Activated T-cell treated with anti-CD3 and anti-CD28 coated beads, Interleukin-2, amount 50 U/mL, for 1 hour (primary cell): ENCODE results near the gene NDUFV2.
"Not testable (repeated sequence)": the region's sequence is repeated elsewhere in the genome, so short reads cannot be mapped to it uniquely, and the experiment has no call there.

Experiments
- DNase-seq: peaks from one replicate; pipeline ENCODE4 v3.0.0-alpha.2; 2020

NDUFV2 gene

GRCh38 chr18:9091066-9091476 lies 11.4 kb upstream of the NDUFV2 start:
- DNase-seq, result peak; percentile 45

DNA sequence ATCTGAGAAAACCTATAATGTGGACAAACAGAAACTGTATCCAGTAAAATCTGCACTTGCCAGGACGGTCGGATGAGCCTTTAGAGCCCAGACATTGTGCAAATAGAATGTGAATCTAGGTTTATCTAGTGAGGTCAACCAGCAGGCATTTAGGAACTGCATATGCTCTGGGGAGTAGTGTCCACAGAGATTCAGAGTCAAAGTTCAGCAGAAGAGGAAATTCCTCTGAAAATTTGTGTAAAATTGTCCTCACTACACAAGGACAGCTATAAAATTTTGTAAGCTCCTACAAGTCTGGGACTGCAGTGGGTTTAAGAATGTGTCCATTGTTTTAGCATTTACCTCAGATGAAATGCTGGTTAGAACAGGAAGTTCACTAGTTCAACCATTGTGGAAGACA lies 9.8 kb upstream of the NDUFV2 start:
- DNase-seq, result no peak

- not testable (repeated sequence) for DNase-seq
Observed at GRCh38 chr18:9093109-9093508, 9.4 kb upstream of the NDUFV2 start.

DNA sequence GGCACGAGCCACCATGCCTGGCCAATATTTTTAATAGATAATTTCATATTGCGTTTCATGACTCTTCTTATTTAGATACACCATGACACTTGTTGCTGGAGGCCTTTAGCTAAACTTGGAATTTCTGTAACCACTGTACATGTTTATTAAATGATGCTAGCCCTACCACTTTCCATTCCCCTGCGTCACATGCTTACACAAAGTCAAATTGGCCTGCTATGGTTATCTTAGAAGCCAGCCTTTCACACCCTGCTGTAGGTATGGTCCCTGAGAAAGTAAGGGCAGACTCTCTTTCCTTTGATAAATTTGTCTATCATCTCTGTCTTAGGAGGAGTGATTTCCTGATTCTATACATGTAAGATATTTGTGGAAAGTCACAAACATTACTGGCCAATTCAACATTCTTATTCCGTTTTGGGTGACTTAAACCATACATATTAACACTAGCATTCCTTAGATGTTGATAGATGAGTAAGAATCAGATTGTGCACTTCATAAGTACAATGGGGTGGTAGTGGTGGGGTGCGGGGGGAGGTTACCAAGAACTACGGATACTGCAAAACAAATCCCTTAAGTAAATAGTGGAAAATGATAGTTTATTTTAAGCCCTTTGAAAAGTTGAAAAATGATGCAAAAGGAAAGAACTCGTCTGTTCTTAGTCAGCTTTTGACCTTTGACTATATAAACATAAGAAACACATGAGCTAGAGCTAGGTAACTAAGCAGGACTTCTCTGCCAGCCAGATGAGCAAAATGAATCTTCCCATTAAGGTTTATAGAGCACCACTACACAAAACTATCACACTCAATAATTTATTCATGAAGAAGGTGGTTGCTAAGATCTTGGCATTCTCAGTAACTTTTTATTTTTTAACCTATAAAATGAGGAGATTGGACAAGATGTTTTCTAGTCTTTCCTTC lies 7.9 kb upstream of the NDUFV2 start:
- DNase-seq, result no peak

DNA sequence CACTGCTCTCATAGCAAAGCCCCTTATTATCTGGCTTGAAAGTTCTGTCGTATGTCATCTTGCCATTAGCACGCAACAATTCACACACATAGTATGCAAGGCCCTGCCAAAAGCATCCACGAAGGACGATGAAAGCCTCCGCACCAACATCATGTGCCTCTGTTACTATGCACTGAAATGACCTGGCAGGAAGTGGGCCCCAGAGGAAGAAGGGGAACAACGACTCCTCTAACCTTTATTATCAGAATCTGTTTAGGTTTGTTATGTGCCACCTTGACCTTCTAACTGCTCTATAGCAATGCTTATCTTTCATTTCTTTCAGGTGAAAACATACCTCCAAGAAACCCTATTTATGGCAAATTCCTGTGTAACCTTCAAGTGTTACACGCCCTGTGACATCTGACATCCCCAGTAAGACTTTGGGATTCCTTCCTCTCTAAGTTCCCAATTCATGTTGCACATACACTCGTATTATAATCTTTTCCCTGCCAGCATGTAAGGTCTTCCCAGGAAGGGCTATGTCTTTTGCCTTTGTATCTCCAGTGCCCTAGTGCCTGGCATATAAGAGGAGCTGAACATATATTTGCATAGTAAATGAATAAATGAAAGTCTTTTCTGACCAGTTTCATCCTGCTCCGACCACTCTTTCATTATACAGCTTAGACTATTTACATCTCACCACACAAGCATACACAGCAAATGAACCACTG lies 7.0 kb upstream of the NDUFV2 start:
- peak; percentile 41 for DNase-seq

- DNase-seq, result no peak
Observed at GRCh38 chr18:9096007-9096371, 6.5 kb upstream of the NDUFV2 start.

- no peak for DNase-seq
Observed at GRCh38 chr18:9096685-9097084, 5.8 kb upstream of the NDUFV2 start.

DNA sequence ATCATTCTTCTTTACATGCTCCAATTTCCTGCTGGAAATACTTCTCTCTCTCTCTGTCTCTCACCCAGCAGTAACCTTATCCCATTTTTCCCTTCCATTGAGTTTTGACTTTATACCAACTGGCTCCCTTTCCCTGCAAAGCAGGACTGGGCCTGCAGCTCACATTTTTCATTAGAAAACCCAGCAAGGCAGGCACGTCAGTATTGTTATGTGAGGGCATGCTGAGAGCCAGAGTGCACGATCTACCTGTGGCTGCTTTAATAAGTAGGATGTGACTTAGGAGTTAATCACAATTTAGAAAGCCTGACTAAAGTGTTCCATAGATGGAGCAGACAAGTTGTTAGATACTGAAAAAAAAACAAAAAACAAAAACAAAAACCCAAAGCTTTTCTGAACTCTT lies 5.2 kb upstream of the NDUFV2 start:
- no peak for DNase-seq

DNA sequence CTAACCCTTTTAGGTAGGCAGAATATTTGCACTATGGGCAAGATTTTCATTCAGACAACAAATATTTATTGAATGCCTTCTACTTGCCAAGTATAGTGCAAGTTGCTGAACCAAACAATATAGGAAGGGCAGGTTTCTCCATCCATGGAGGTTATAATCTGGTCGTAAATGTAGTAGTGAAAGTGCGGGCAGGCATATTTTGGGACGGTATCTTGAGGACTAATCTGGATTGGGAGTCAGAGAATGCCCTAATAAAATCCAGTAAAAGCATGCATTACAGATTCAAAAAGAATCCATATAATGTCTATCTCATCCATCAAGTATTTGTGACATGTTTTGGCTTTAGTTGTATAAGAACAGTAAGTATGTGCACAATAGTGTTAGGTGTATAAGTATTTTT lies 1.7 kb upstream of the NDUFV2 start:
- no peak for DNase-seq

DNA sequence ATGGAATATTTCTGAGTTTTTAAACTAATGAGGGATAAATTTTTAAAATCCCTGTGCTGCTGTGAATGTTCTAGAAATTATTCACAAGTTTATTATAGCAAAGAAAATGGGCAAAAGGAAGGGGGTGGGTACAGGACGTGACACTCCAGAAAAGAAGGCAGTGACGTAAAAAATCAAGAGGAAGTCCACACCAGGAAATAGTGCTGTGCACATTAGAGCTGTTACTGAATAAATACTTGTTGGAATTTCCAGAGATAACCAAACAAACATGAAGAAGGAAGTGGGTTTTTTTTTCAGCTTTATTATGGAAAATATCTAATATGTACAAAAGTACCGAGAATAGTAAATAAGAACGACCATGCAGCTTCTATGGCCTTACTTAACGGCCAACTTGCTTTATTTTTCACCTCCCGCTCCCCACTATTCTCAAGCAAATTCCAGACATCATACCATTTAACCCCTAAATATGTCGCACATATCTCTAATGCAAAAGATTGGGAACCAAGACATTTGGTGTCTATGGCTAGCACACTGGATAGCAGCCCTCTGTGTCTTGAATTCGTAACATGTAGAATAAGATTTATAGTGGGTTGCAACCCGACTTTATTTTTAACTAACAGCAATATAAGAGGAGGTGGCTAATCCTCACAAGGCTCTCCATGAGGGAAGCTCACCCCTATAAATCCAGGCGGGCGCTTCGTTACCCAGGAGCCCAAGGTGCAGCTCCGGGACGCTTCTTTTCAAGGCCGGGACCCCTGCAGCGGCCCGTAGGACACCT lies 580 bp upstream of the NDUFV2 start:
- no peak for DNase-seq

DNA sequence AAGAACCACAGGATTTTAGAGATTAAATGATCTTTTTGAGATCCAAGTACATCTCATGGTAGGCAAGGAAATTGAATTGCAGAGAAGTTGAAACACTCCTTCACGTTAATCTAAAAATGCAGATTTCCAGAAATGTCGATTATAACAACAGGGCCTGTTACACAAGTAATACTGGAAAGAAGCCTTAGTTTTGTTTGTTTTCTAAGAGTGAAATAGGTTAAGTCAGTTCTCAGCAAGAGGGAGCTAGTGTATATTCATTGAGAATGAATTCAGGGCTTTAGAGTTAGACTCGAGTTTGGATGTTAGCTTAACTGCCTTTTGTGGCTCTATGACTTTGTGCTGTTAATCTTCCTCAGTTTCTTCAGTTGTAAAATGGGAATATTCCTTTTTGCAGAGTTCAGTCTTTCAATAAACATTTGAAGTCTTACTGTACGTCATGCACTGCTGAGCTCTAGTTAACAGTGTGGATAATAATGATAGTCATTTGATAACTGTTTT lies 926 bp downstream of the NDUFV2 start:
- no peak for DNase-seq

DNA sequence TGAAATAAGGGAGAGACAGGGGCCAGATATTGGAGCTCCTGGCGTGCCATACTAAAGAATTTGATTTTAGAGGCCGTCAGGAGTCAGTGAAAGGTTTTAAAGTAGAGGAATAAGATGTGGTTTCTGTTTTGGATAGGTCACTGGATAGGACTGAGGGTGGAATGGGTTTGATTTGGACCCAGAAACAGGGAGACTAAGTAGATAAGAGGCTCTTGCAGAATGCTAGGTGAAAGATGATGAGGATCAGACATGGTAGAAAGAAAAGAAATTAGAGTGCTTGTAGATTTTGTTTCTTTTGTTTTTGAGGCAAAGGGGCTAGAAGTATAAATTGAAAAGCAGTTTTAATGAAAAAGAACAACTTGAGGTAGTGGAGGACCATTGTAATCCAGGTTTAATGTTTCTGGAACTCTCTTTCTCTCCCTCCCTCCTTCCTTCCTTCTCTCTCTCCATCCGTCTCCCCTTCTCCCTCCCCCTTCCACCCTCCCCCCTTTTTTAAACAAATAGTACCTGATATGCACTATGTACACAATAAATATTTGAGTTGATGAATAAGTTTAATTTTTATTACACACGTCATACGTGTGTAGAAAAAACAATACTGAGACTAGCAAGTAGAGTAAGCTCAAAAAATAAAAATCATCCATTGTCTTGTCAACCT lies 1.9 kb downstream of the NDUFV2 start:
- DNase-seq, result no peak

GRCh38 chr18:9105420-9105819 lies 2.9 kb downstream of the NDUFV2 start:
- DNase-seq, result no peak

GRCh38 chr18:9106094-9106493 lies 3.6 kb downstream of the NDUFV2 start:
- DNase-seq, result no peak

GRCh38 chr18:9106800-9107584 lies 4.5 kb downstream of the NDUFV2 start:
- DNase-seq, result no peak

DNA sequence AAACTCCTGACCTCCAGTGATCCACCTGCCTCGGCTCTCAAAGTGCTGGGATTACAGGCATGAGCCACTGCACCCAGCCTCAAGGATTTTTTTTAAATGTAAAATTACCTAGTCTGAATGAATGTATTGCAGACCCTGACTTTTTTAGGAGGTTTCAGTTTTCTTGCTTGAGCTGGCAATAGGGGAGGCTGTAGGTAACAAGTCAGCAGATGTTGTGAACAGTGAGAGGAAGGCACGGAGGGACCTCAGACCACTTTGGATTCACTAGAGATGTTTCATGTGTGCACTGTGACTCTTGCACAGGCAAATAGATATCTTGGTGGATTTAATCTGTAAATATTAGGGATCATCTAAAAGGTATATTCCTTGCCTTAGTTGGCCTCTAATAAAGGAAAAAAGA lies 6.4 kb downstream of the NDUFV2 start:
- no peak for DNase-seq

DNA sequence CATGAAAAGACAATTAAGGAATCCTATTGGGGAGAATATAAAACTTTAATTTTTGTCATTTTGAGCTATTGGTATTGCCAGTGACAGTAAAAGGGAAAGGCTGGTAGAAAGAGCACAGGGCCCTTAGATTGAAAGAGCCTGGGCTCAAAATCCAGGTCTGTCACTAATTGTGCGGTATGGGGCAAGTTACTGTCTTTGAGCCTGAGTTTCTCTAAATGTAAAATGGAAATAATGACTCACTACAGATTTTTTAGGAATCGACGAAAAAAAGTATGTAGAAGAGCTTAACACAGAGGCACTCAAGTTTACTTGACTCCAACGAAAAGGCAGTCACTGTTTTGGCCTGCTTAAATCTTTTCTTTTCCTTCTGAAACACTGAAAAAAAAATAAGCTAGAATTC lies 7.0 kb downstream of the NDUFV2 start:
- no peak for DNase-seq

GRCh38 chr18:9113468-9114149 lies 11.1 kb downstream of the NDUFV2 start:
- DNase-seq, result no peak

DNA sequence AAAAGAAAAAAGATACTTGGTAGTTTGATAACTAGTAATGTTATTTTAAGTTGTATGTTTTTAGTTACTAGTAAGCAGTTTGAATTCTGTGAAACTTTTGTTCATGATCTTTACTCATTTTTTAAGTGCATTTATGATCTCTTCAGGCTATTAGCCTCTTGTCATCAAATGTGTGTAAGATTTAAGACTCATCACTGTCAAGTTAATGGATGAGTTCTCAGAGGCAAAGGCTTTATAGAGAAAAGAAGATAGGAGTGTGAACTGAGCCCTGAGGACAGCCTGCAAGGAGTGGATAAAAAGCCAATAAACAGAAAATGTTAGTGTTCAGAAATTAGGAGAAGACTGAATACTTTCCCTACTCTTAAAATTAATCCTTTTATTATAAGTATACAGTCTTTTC lies 13.5 kb downstream of the NDUFV2 start:
- no peak for DNase-seq

- no peak for DNase-seq
Observed at GRCh38 chr18:9117980-9118841, 15.7 kb downstream of the NDUFV2 start.
